GM12892 (cell line): ENCODE measurements around the gene MSH6.

Experiments used
- POLR2A ChIP-seq: IDR thresholded peaks from 2 replicates; pipeline ENCODE4 v1.6.1; 2011; ENCODE audit warnings: low read depth, low read length, control low read depth
- POLR2AphosphoS5 ChIP-seq: IDR thresholded peaks from 2 replicates; pipeline ENCODE4 v1.6.1; 2011; ENCODE audit warnings: low read depth, low read length, control low read depth
- TAF1 ChIP-seq: IDR thresholded peaks from 2 replicates; pipeline ENCODE4 v1.6.1; 2011; ENCODE audit warnings: low read depth, mild to moderate bottlenecking, control low read depth, low read length, borderline replicate concordance

DNA sequence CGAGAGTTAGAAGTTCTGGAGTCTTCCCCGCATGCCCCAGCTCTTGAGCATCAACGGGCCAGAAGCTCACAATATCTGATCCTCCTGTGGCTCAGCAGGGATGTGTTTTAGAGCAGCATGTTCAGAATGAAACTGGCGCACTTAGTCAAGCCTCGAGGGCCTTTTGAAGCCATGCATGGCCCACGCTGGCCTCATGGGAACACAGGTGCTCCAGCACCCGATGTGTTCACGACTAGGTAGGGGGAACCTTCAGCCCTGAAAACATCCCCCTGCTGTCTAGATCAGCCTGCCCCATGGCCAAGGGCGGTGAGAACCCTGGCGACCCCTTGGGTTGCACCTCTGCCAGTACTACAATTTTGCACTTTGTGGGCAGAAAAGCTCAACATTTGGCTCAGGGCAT, 32.8 kb downstream of the MSH6 start:
- peak; percentile 29; the same call in 1 of the 2 replicates for TF ChIP-seq POLR2A
- TF ChIP-seq POLR2AphosphoS5 = peak; percentile 28; the same call in 1 of the 2 replicates
- no peak for TF ChIP-seq TAF1
